Keratinocyte (primary cell): Measurements from ENCODE around the gene BAZ1A. TPM values are rescaled to one million over a fixed set of nuclear protein-coding genes. Genes with fewer than 3 reads are reported as not detected.

Experiments
- DNase-seq: peaks from one replicate; pipeline ENCODE4 v3.0.0-alpha.2; 2011; ENCODE audit warnings: low read depth, missing footprints, low spot score
- FAIRE-seq: peaks from 2 replicates; lab custom pipeline; 2011; peaks lifted over from hg19 to GRCh38; lab: Jason Lieb, UNC
- H2AFZ ChIP-seq: 2 replicates; pipeline ENCODE4 v1.6.0; 2012; ENCODE audit warnings: low read length, control low read depth, inconsistent platforms; ENCODE audit not compliant: control insufficient read depth
- H3K27ac ChIP-seq: 2 replicates; pipeline ENCODE4 v1.5.1; 2011; ENCODE audit warnings: low read length; ENCODE audit not compliant: control insufficient read depth, insufficient read depth
- H3K27me3 ChIP-seq: 3 replicates; pipeline ENCODE4 v1.6.0; 2011; ENCODE audit warnings: low read length; ENCODE audit not compliant: control insufficient read depth, insufficient read depth; ENCODE audit errors: extremely low read depth
- H3K36me3 ChIP-seq, 2 experiments: 2 replicates in 1 of 2; 3 replicates in 1 of 2; pipeline ENCODE4 v1.5.1; 2011; ENCODE audit warnings: low read length in 2 of 2, mild to moderate bottlenecking in 1 of 2; ENCODE audit not compliant: control insufficient read depth in 2 of 2, insufficient read depth in 2 of 2; ENCODE audit errors: extremely low read depth in 1 of 2
- H3K4me1 ChIP-seq: 3 replicates; pipeline ENCODE4 v1.5.1; 2011; ENCODE audit warnings: low read length; ENCODE audit not compliant: control insufficient read depth, insufficient read depth; ENCODE audit errors: extremely low read depth
- H3K4me2 ChIP-seq: 3 replicates; pipeline ENCODE4 v1.6.0; 2011; ENCODE audit warnings: low read depth, low read length; ENCODE audit not compliant: control insufficient read depth, insufficient read depth; ENCODE audit errors: extremely low read depth
- H3K4me3 ChIP-seq, 3 experiments: fragments of 200-600 bp in 1 of 3; sonication (generic) in 1 of 3; 2 replicates in 2 of 3; 3 replicates in 1 of 3; pipeline ENCODE4 v1.5.1; 2011 to 2016; ENCODE audit warnings: low read length in 3 of 3, mild to moderate bottlenecking in 3 of 3, control low read depth in 2 of 3, inconsistent platforms in 1 of 3, low read depth in 1 of 3, mixed read lengths in 1 of 3, mixed run types in 1 of 3, moderate library complexity in 1 of 3; ENCODE audit not compliant: control insufficient read depth in 2 of 3, insufficient read depth in 2 of 3; ENCODE audit errors: extremely low read depth in 1 of 3
- H3K79me2 ChIP-seq: 2 replicates; pipeline ENCODE4 v1.6.0; 2012; ENCODE audit warnings: low read length; ENCODE audit not compliant: control insufficient read depth, insufficient read depth
- H3K9ac ChIP-seq: 3 replicates; pipeline ENCODE4 v1.6.0; 2011; ENCODE audit warnings: low read length; ENCODE audit not compliant: control insufficient read depth, insufficient read depth; ENCODE audit errors: extremely low read depth
- H3K9me1 ChIP-seq: 3 replicates; pipeline ENCODE4 v1.6.0; 2011; ENCODE audit warnings: low read length; ENCODE audit not compliant: control insufficient read depth, insufficient read depth; ENCODE audit errors: extremely low read depth
- H3K9me3 ChIP-seq: 2 replicates; pipeline ENCODE4 v1.5.1; 2012; ENCODE audit warnings: low read depth, low read length; ENCODE audit not compliant: control insufficient read depth
- H4K20me1 ChIP-seq: 3 replicates; pipeline ENCODE4 v1.6.0; 2011; ENCODE audit warnings: low read length; ENCODE audit not compliant: control insufficient read depth, insufficient read depth; ENCODE audit errors: extremely low read depth
- EZH2 ChIP-seq: IDR thresholded peaks from one replicate; pipeline ENCODE4 v1.6.1; 2012; ENCODE audit warnings: inconsistent platforms, mild to moderate bottlenecking, low read length, moderate library complexity
- dilution Hi-C: fragments of 300-500 bp; cut with MboI; formaldehyde crosslinking; loops from one replicate; pipeline ENCODE4 v1.7.0; 2020; ENCODE audit warnings: low sequenced_read_pairs; ENCODE audit not compliant: extremely low pct_ligation_motif_present
- polyA plus RNA-seq, 5 experiments: library from polyadenylated mRNA; depleted of rRNA in 3 of 5; stranded (reverse) in 3 of 5; stranded (forward) in 1 of 5; unstranded in 1 of 5; fragments of >200 nt; gene quantifications; 1 replicate in 1 of 5; 2 replicates in 3 of 5; 3 replicates in 1 of 5; pipeline versions ENCODE4 v1.2.1 to v1.2.3, GENCODE V29; 2011 to 2012; ENCODE audit warnings: missing spikeins in 2 of 5, low read depth in 1 of 5, low replicate concordance in 1 of 5
- TF ChIP-seq, protein P1 (sequence below), 3 experiments: IDR thresholded peaks in 1 of 3; conservative IDR thresholded peaks in 1 of 3; optimal IDR thresholded peaks in 1 of 3; 2 replicates in 2 of 3; 3 replicates in 1 of 3; pipeline versions ENCODE3 to v1.5.1; 2011; ENCODE audit warnings: low read length in 3 of 3, mild to moderate bottlenecking in 3 of 3, moderate library complexity in 2 of 3, control low read depth in 1 of 3, inconsistent platforms in 1 of 3; ENCODE audit not compliant: insufficient read depth in 2 of 3; ENCODE audit errors: extremely low read depth in 1 of 3

BAZ1A gene
- polyA plus RNA-seq, 1 donor (not counting 4 experiments of a cell fraction or from before 2014, with no cell fraction given) = 52.0 TPM

GRCh38 chr14:34873589-34874385 is 1.4 kb downstream of the BAZ1A start:
- Histone ChIP-seq H2AFZ (peak overlapping the region; percentile 73), H3K9me1 (no peaks in the 10 kb centered on the region), H3K9ac (peak overlapping the region; percentile 98), H3K4me1 (peaks cover 12% of the 10 kb centered on the region), H3K9me3 (no peaks in the 10 kb centered on the region), H4K20me1 (peaks cover 7% of the 10 kb centered on the region), H3K27me3 (no peaks in the 10 kb centered on the region), H3K4me2 (peak overlapping the region; percentile 97), H3K27ac (peak overlapping the region; percentile 98), H3K36me3 (peaks cover 0 to 3% of the 10 kb centered on the region in 2 experiments), H3K4me3 (peak overlapping the region; percentile 88 to 94 (median 88)), H3K79me2 (peaks cover 58% of the 10 kb centered on the region)
- FAIRE-seq (no peak), DNase-seq (no peak)
- dilution Hi-C loops = no loop called here
- no peak for TF ChIP-seq EZH2
- TF ChIP-seq, protein P1, sequence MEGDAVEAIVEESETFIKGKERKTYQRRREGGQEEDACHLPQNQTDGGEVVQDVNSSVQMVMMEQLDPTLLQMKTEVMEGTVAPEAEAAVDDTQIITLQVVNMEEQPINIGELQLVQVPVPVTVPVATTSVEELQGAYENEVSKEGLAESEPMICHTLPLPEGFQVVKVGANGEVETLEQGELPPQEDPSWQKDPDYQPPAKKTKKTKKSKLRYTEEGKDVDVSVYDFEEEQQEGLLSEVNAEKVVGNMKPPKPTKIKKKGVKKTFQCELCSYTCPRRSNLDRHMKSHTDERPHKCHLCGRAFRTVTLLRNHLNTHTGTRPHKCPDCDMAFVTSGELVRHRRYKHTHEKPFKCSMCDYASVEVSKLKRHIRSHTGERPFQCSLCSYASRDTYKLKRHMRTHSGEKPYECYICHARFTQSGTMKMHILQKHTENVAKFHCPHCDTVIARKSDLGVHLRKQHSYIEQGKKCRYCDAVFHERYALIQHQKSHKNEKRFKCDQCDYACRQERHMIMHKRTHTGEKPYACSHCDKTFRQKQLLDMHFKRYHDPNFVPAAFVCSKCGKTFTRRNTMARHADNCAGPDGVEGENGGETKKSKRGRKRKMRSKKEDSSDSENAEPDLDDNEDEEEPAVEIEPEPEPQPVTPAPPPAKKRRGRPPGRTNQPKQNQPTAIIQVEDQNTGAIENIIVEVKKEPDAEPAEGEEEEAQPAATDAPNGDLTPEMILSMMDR (optimal IDR thresholded peaks at IDR 0.05 in 1 of 3, IDR thresholded peaks at IDR 0.05 in 1 of 3, conservative IDR thresholded peaks at IDR 0.05 in 1 of 3; ENCODE audit: extremely low read depth in 1 of 3, insufficient read depth in 2 of 3, low read length in 3 of 3) = no peak

- Histone ChIP-seq H3K27me3 (no peaks in the 10 kb centered on the region), H3K36me3 (peaks cover 0 to 7% of the 10 kb centered on the region in 2 experiments), H3K4me2 (peak overlapping the region; percentile 97), H3K9me3 (no peaks in the 10 kb centered on the region), H3K4me1 (peaks cover 12% of the 10 kb centered on the region), H3K4me3 (peak overlapping the region; percentile 88 to 94 (median 88)), H2AFZ (peak overlapping the region; percentile 73), H3K9me1 (no peaks in the 10 kb centered on the region), H3K27ac (peak overlapping the region; percentile 98), H3K9ac (peak overlapping the region; percentile 98), H4K20me1 (peaks cover 7% of the 10 kb centered on the region), H3K79me2 (peaks cover 66% of the 10 kb centered on the region)
- peak; percentile 61 for DNase-seq
- TF ChIP-seq, protein P1 (optimal IDR thresholded peaks at IDR 0.05 in 1 of 3, IDR thresholded peaks at IDR 0.05 in 1 of 3, conservative IDR thresholded peaks at IDR 0.05 in 1 of 3; ENCODE audit: extremely low read depth in 1 of 3, insufficient read depth in 2 of 3, low read length in 3 of 3) = no peak
- TF ChIP-seq EZH2 = no peak
- peak; percentile 57 for FAIRE-seq
- dilution Hi-C loops = no loop called here
These were observed 2.2 kb downstream of the BAZ1A start for GRCh38 chr14:34872822-34873588.
